GM23338 (cell line): ENCODE results near the gene LRCH3. TPM values are rescaled to one million over a fixed set of nuclear protein-coding genes. Genes with fewer than 3 reads are reported as not detected.

Experiments used
- ATAC-seq: fragments of 200-7000 bp; cut with Tn5 transposase; 3 replicates; pipeline ENCODE4 v1.9.1; 2020
- DNase-seq: peaks from one replicate; pipeline ENCODE4 v3.0.0-alpha.2; 2015; ENCODE audit warnings: low spot score
- H2AFZ ChIP-seq: fragments of 200-600 bp; sonication (generic); 2 replicates; pipeline ENCODE4 v1.8.0; 2016; ENCODE audit warnings: antibody characterized with exemption, mild to moderate bottlenecking, moderate library complexity
- H3F3A ChIP-seq: fragments of 200-600 bp; sonication (generic); replicated peaks from 2 replicates; pipeline ENCODE4 v1.8.0; 2017; ENCODE audit warnings: antibody characterized with exemption, mixed run types, low read depth
- H3K27ac ChIP-seq: fragments of 200-600 bp; sonication (generic); 2 replicates; pipeline ENCODE4 v1.6.1; 2016; ENCODE audit warnings: low read depth
- H3K27me3 ChIP-seq: fragments of 200-600 bp; sonication (generic); 2 replicates; pipeline ENCODE4 v1.8.0; 2016; ENCODE audit warnings: mild to moderate bottlenecking, mixed run types, moderate library complexity; ENCODE audit not compliant: insufficient read depth
- H3K36me3 ChIP-seq: fragments of 200-600 bp; sonication (generic); 2 replicates; pipeline ENCODE4 v1.8.0; 2016; ENCODE audit warnings: mild to moderate bottlenecking; ENCODE audit not compliant: insufficient read depth
- H3K4me1 ChIP-seq: fragments of 200-600 bp; sonication (generic); 2 replicates; pipeline ENCODE4 v1.8.0; 2016; ENCODE audit warnings: mild to moderate bottlenecking, moderate library complexity; ENCODE audit not compliant: insufficient read depth
- H3K4me2 ChIP-seq: fragments of 200-600 bp; sonication (generic); 2 replicates; pipeline ENCODE4 v1.7.1; 2017; ENCODE audit warnings: mixed run types
- H3K4me3 ChIP-seq: fragments of 200-600 bp; sonication (generic); 2 replicates; pipeline ENCODE4 v1.6.1; 2016; ENCODE audit warnings: mixed run types
- H3K79me2 ChIP-seq: fragments of 200-600 bp; sonication (generic); replicated peaks from 2 replicates; pipeline ENCODE4 v1.8.0; 2017; ENCODE audit warnings: mild to moderate bottlenecking; ENCODE audit not compliant: insufficient read depth
- H3K9me2 ChIP-seq: fragments of 200-600 bp; sonication (generic); 2 replicates; pipeline ENCODE4 v1.8.0; 2017; ENCODE audit not compliant: insufficient read depth
- H4K20me1 ChIP-seq: fragments of 200-600 bp; sonication (generic); replicated peaks from 2 replicates; pipeline ENCODE4 v1.8.0; 2017; ENCODE audit warnings: mild to moderate bottlenecking; ENCODE audit not compliant: insufficient read depth
- H3K27ac Mint-ChIP-seq: 2 replicates; pipeline ENCODE4 v1.8.0; 2020; ENCODE audit warnings: inconsistent platforms, mild to moderate bottlenecking, moderate library complexity, mixed read lengths
- H3K27me3 Mint-ChIP-seq: 3 replicates; pipeline ENCODE4 v1.8.0; 2022; ENCODE audit warnings: low read depth, mild to moderate bottlenecking, moderate library complexity, mixed read lengths, inconsistent platforms; ENCODE audit not compliant: insufficient read depth, poor library complexity
- H3K36me3 Mint-ChIP-seq: 3 replicates; pipeline ENCODE4 v1.8.0; 2021; ENCODE audit warnings: low read depth, mild to moderate bottlenecking, inconsistent platforms, moderate library complexity, mixed read lengths
- H3K4me1 Mint-ChIP-seq: 3 replicates; pipeline ENCODE4 v1.8.0; 2020; ENCODE audit warnings: mild to moderate bottlenecking, inconsistent platforms, mixed read lengths
- H3K4me3 Mint-ChIP-seq: 3 replicates; pipeline ENCODE4 v1.8.0; 2021; ENCODE audit warnings: moderate library complexity, mild to moderate bottlenecking, inconsistent platforms, mixed read lengths
- H3K9me3 Mint-ChIP-seq: 3 replicates; pipeline ENCODE4 v1.8.0; 2020; ENCODE audit warnings: moderate library complexity, mild to moderate bottlenecking, inconsistent platforms, mixed read lengths
- CREB1 ChIP-seq: fragments of 250-450 bp; sonication (Bioruptor Pico); IDR thresholded peaks from 2 replicates; pipeline ENCODE4 v1.5.0; 2020; ENCODE audit warnings: low read depth, mild to moderate bottlenecking, moderate library complexity
- CTCF ChIP-seq, 2 experiments: fragments of 200-600 bp in 1 of 2; sonication (generic) in 1 of 2; conservative IDR thresholded peaks; 2 replicates each; pipeline versions ENCODE4 v1.5.1 to v1.6.1; 2016 to 2017; ENCODE audit warnings: antibody characterized with exemption in 2 of 2, low read depth in 2 of 2, mild to moderate bottlenecking in 2 of 2, moderate library complexity in 1 of 2
- EZH2 ChIP-seq: fragments of 200-600 bp; sonication (generic); IDR thresholded peaks from one replicate; pipeline ENCODE4 v1.8.0; 2017; ENCODE audit warnings: antibody characterized with exemption, mild to moderate bottlenecking, low read depth; ENCODE audit not compliant: unreplicated experiment
- ZNF114 ChIP-seq: fragments of 250-450 bp; sonication (Bioruptor Pico); IDR thresholded peaks from 2 replicates; pipeline ENCODE4 v1.5.0; 2020; ENCODE audit warnings: mild to moderate bottlenecking, moderate library complexity
- ZNF462 ChIP-seq: fragments of 250-450 bp; sonication (Bioruptor Pico); IDR thresholded peaks from 2 replicates; pipeline ENCODE4 v1.5.0; 2020; ENCODE audit warnings: mild to moderate bottlenecking, moderate library complexity
- polyA plus RNA-seq: library from polyadenylated mRNA; unstranded; fragments of >200 nt; fragmentation: Nextera tagmentation; extraction: Ambion mirVana; gene quantifications from 2 replicates; pipeline ENCODE4 v1.2.1, GENCODE V29; 2016
- total RNA-seq: library from RNA; depleted of rRNA; stranded (reverse); fragments of >200 nt; shearing (Covaris generic); gene quantifications from 2 replicates; pipeline ENCODE4 v1.2.3, GENCODE V29; 2014

Gene LRCH3
- total and polyA plus RNA-seq, 2 experiments from 2014 or later, result 22.9 to 60.0 TPM

- Histone ChIP-seq H4K20me1 (no peaks in the 10 kb centered on the region), H3K27me3 (no peaks in the 10 kb centered on the region), H3K4me1 (no peaks in the 10 kb centered on the region), H3K4me2 (no peak overlapping the region), H3F3A (no peaks in the 10 kb centered on the region), H3K27ac (no peak overlapping the region), H3K9me2 (no peaks in the 10 kb centered on the region), H2AFZ (no peak overlapping the region), H3K4me3 (no peak overlapping the region), H3K36me3 (no peaks in the 10 kb centered on the region), H3K79me2 (no peaks in the 10 kb centered on the region)
- ATAC-seq, result peak; percentile 99
- Mint-ChIP-seq H3K27me3 (no peaks in the 10 kb centered on the region), H3K36me3 (no peaks in the 10 kb centered on the region), H3K27ac (no peak overlapping the region), H3K9me3 (no peaks in the 10 kb centered on the region; the same call in 1 of the 3 replicates), H3K4me3 (no peak overlapping the region), H3K4me1 (peaks cover 6% of the 10 kb centered on the region; the same call in 2 of the 3 replicates)
- DNase-seq, result peak; percentile 92
- no peak for TF ChIP-seq EZH2
- TF ChIP-seq ZNF462, result no peak
- no peak for TF ChIP-seq CREB1 (CRISPR knock-in tag)
- TF ChIP-seq CTCF (conservative IDR thresholded peaks at IDR 0.05; ENCODE audit: low read depth in 2 of 2), result peak; percentile 95 to 99
- no peak for TF ChIP-seq ZNF114
Observed at GRCh38 chr3:197906023-197906849, 115.2 kb downstream of the LRCH3 start.
